GM21367 (cell line): ENCODE data around the gene PPP1R27.
A peak's percentile ranks its signal among the peaks of the same experiment; 100 is the strongest.
"Not testable (repeated sequence)": the region's sequence is repeated elsewhere in the genome, so short reads cannot be mapped to it uniquely, and the experiment has no call there.

Source experiments
- ATAC-seq: cut with Tn5 transposase; IDR thresholded peaks from one replicate; pipeline ENCODE4 v1.9.1; 2021; ENCODE audit not compliant: unreplicated experiment

Gene PPP1R27

DNA sequence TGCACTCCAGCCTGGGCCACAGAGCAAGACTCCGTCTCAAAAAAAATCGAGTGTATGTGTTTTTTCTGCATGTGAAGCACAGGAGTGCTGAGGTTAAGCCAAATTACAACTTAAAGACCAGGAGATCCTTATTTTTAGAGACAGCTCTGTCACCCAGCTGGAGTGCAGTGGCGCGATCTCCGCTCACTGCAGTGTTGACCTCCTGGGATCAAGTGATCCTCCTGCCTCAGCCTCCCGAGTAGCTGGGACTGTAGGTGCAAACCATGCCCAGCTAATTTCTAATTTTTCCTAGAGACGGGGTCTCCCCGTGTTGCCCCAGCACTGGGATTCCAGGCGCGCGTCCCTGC is 7.5 kb upstream of the PPP1R27 start:
- ATAC-seq: no peak

DNA sequence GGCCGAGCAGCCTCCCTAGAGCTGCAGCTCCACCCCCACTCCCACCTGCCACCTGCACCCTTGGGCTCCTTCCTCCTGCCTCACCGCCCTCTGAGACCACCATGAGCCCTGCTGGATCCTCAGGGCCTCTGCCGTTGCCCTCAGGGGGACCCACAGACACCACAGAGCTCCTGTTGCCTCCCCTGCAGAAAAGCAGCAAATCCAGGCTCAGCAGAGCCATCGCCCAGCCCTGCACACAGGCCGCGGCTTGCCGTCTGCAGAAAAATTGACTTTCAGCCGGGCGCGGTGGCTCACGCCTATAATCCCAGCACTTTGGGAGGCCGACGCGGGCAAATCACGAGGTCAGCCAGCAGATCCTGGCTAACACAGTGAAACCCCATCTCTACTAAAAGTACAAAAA is 7.0 kb upstream of the PPP1R27 start:
- no peak for ATAC-seq

DNA sequence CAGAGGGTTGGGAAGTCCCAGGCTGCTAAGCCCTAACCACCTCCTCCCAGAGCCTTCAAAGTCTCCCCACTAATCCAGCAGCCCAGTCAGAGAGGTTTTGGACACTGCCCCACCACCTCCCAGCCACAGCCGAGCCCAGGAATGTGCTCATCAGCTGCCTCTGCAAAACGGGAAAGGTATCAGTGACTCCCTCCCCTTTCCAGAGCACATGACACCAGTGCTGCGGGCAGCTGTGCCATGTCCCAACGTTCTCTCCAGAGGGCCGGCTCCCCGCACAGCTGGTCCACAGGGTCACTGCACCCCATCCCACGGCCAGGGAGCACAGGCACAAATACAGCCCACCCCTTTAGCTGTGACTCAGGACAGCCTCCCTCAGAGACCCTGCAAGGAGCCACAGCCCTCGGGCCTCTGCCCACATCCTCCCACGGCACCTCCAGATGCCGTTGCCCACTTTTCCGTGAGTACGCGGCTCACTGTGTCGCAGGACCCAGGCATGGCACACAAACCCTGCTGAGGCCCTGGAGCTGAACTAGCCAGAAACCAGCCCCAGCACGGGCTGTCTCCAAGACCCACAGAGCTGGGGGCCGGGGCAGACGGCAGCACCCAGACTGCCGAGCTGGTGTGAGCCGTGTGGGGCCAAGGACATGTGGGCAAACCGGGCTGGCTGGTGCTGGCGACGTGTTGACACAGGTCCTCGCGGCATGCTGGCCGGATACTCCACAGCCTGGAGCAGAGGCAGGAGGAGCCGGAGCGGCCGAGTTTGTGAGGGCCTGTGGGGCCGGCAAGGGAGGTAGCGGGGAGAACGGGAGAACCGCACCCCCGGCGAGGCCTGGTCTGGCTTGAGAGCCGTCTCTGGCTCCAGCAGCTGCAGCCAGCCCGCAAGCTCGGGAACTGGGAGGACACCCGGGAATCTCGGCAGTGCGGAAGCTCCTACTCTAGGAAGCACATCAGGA is 6.3 kb upstream of the PPP1R27 start:
- ATAC-seq: no peak

DNA sequence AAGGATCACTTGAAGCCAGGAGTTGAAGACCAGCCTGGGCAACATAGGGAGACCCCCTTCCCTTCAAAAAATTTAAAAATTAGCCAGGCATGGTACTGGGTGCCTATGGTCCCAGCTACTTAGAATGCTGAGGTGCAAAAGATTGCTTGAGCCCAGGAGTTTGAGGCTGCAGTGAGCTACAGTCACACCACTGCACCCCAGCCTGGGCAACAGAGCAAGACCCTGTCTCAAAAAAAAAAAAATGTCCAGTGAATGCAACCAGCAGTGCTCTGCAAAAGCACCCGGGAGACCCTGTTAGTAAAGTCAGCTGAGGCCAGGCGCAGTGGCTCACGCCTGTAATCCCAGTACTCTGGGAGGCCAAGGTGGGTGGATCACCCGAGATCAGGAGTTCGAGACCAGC is 5.2 kb upstream of the PPP1R27 start:
- not testable (repeated sequence) for ATAC-seq

DNA sequence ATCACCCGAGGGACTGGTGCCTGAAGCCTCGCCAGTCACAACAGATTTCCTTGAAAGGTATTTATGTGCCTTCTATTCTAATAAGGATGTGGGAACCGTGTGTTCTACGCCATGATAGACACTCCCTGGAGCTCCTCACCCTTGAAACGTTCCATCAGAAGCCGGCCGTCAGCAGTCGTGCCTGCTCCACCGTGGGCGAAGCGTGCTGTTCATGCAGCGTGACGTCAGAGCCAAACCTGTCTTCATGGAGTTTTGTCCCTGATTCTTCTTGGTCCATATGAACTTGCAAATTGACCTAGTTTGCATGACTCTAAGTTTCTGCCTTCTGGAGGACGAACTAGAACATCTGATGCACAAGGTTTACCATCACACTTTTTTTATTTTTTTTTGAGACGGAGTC is 4.5 kb upstream of the PPP1R27 start:
- ATAC-seq: no peak

DNA sequence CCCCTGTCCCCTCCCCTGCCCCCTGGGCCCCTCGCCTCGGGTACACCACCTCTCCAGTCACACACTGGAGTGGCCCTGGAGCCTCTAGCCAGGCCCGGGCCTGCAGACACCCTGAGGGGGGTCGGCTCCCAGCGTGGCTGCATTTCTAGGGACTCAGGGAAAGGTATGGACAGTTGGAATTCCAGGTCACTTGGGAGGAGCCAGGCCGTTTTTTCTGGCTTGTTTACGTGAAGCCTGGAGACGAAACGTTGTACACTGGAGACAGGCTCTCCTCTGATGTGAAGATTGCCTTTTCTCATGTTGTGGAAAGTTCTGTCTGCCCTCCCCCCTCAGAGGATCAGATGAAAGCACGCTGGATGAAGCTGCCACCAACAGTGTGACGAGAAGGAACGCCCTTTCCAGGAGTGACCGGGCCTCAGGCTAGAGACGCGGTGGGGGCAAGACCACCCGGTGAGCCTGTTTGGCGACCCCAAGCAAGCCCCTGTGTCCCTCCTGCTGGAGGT is 4.0 kb upstream of the PPP1R27 start:
- no peak for ATAC-seq

GRCh38 chr17:81837641-81838040 is 2.8 kb upstream of the PPP1R27 start:
- no peak for ATAC-seq

DNA sequence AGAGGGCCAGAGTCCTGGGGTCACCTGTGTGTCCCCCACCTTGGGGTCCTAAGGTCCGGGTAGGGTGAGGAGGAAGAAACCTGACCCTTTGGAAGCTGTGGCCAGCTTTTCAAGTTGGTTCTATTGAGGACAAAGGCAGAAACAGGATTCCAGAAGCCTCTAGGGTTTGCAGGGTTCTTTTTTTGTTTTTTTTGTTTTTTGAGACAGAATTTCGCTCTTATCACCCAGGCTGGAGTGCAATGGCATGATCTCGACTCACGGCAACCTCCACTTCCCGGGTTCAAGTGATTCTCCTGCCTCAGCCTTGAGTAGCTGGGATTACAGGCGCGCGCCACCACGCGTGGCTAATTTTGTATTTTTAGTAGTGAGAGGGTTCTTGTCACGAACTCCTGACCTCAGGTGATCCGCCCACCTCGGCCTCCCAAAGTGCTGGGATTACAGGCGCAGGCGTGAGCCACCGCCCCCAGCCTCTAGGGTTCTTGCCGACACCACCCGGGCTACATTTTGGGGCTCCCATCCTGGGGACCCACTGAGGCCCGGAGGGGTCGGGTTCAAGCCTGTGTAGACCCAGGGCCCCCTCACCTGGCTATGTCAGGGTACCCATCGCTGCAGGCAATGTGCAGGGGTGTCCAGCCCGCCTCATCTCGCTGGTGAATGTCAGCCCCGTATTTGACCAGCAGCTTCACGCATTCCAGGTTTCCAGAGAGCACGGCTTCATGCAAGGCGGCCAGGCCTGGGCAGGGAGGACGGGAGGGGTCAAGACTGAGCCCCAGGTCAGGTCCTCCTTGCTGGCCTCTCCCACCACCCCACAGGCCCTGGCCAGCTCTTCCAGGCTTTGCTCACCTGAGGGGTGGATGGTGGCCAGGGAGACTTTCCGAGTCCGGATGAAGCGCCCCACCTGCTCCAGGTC is 674 bp downstream of the PPP1R27 start:
- no peak for ATAC-seq

DNA sequence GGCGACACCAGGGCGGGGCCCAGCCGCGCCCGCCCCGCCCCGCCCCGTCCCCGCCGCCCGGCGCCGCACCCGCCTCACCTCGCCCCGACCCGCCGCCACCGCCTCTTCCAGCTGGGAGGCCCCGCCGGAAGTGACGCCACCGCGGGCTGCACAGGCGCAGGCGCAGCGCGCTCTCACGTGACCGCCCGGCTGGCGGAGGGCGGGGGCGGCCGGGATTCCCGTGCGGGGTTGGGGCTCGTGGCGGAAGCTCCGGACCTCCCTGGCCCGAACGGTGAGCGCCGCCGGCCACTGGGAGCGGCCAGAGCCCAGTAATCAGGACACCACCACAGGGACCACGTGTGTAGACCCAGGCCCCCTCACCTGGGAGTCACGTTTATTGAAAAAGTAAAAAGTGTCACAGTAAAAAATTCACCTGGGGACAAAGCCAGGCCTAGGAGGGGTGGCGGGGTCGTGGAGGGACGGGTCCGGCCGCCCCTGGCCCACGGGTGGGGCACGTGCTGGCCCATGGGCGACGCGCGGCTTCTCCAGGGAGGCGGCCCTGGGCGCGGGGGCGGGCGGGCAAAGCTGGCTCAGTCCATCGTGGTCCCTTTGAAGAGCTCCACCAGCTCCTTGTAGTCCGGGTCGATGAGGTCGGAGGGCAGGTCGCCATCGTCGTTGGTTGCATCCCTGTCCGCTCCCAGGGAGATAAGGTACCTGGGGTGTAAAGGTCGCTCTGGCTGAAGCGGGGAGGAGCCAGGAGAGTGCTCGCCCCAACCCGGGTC is 1.5 kb downstream of the PPP1R27 start, which contains the start of gene MCRIP1:
Gene MCRIP1, minus strand, starts transcription at position 132 of the 761 bp plus-strand sequence. CDS start 8,785 bp downstream, outside the sequence.
- ATAC-seq: peak; percentile 56

DNA sequence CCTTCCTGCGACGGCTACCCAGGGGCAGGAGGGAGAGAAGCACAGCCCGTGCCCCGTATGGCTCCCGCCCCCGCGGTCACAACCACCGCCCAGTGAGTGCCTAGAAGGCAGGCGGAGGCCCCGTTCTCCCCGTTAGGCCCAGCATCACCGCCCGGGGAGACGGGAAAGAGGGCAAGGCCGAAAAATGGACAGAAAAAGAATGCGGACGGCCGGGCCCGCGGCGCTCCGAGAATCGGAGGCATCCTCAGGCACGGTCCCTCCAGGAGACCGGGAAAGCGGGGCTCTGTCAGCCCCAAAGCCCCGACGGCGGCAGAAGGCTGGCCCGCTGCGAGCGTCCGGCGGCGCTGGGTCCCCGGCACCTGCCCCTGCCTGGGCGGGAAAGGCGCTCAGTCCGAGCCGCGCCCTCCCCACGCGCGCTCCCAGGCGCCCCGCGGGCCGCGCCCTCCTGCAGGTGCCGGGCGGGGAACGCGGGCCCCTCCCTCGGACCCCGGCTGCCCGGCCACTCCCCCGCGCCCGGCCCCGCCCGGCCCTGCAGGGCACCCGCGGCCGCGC is 2.2 kb downstream of the PPP1R27 start:
- peak; percentile 7 for ATAC-seq

- no peak for ATAC-seq
Observed at GRCh38 chr17:81831957-81832607, 2.8 kb downstream of the PPP1R27 start.

DNA sequence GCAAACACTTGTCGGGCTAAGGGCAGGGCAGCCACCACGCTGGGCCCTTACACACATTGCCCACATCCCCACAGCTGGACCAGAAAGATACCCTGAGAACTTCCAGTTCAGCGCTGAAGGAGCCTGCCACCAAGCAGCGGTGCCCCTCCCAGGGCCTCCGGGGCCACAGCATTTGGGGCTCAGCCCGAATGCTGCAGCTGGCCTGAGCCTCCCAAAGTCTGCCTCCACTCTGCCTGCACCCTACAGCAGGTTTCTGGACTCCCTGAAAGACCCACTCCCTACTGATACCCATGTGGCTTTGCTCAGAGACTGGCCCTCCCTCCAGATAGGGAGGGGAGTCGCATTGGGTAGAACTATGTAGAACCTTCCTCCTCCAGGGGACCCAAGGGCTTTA is 3.3 kb downstream of the PPP1R27 start:
- no peak for ATAC-seq

GRCh38 chr17:81829858-81830257 is 5.0 kb downstream of the PPP1R27 start:
- no peak for ATAC-seq

- ATAC-seq: no peak
Observed at GRCh38 chr17:81828656-81829055, 6.2 kb downstream of the PPP1R27 start.

DNA sequence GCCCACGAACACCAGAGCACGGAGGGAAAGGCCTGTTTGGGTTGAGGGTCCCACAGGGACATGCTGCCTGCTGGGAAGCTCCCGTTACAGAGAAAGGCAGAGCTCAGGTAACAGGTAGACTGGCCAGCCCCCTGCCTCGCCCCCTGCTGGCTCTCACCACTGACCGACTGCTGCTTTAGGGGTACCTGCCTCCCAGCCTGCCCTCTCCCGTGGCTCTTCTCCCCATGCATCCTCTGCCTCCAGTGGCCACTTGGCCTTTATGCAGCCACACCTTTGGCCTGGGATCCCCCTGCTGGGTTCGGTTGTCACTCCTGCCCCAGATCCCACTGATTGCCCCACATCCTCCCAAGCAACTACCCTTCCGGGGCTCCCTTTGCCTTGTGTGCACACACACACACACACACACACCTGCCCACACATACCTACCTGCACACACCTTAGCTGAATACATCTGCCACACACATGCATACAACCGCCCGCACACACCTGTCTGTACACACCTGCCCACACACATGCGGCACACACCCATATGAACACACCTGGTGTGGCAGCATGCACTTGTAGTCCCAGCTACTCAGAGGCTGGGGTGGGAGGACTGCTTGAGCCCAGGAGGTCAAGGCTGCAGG is 8.9 kb downstream of the PPP1R27 start:
- no peak for ATAC-seq

DNA sequence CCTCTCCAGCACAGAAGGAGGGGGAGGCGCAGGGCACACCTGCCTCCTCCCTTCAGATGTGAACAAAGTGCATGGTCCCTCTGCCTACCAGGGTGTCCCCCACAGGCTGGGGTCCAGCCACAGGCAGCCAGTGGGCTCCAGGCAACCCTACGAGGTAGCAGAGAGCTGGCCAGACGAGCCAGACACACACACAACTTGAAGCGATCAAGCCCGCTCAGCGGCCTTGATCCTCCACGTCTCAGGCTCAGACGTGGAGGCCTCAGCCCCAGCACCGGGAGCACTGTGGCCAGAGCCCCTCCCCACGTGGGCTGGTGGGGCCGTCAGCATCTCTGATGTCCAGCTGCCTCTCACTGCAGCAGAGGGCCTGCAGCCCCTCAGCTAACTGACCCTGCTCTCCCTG is 10.3 kb downstream of the PPP1R27 start:
- ATAC-seq: no peak

DNA sequence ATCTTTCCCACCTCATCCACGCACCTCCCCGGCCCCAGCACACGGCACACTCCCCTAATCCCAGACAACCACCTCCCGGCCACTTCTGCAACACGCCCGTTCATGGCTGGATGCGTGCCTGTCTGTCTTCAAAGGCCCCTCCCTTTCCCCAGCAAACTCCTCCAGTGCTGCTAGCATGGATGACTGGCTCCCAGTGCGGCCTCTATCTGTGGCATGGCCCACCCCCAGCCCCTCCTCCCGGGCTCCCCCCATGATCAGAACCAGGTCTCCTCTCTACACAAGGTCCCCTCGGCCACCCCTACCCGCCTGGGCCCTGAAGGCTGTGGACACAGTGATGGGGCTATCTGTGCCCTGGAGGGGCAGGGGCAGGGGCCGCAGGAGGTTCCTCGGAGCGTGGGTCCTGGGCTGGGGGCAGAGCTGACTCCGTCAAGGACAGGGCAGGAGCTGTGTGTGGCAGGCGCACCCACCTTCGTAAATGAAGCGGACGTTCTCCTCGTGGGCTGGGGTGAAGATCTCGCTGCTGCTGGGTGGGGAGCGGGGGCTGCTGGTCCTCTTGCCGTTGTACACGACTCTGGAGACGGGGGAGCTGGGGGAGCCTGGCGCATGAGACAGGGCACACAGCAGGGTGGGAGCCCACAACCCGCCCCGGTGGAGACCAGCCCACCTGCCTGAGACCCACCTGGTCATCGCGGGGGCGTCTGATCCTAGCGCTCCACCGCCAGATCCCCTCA is 10.9 kb downstream of the PPP1R27 start:
- no peak for ATAC-seq

- ATAC-seq: no peak
Observed at GRCh38 chr17:81822996-81823819, 11.6 kb downstream of the PPP1R27 start.
